Osteocyte (in vitro differentiated cells): ENCODE results near the gene MYO1H. TPM values are rescaled to one million over a fixed set of nuclear protein-coding genes. Genes with fewer than 3 reads are reported as not detected.
"Not testable (repeated sequence)": the region's sequence is repeated elsewhere in the genome, so short reads cannot be mapped to it uniquely, and the experiment has no call there.

ENCODE experiments used
- DNase-seq: peaks from one replicate; pipeline ENCODE4 v3.0.0; 2021; ENCODE audit warnings: mixed read lengths; ENCODE audit not compliant: unreplicated experiment; ENCODE audit errors: extremely low spot score
- H3K27ac Mint-ChIP-seq: one replicate; pipeline ENCODE4 v1.8.0; 2021; ENCODE audit warnings: mild to moderate bottlenecking, mixed read lengths; ENCODE audit not compliant: unreplicated experiment
- H3K27me3 Mint-ChIP-seq: one replicate; pipeline ENCODE4 v1.8.0; 2021; ENCODE audit warnings: mixed read lengths; ENCODE audit not compliant: unreplicated experiment
- H3K36me3 Mint-ChIP-seq: one replicate; pipeline ENCODE4 v1.8.0; 2021; ENCODE audit warnings: mixed read lengths; ENCODE audit not compliant: unreplicated experiment
- H3K4me1 Mint-ChIP-seq: one replicate; pipeline ENCODE4 v1.8.0; 2021; ENCODE audit warnings: mixed read lengths; ENCODE audit not compliant: unreplicated experiment
- H3K4me3 Mint-ChIP-seq: one replicate; pipeline ENCODE4 v1.8.0; 2021; ENCODE audit warnings: mild to moderate bottlenecking, moderate library complexity, mixed read lengths; ENCODE audit not compliant: unreplicated experiment
- H3K9me3 Mint-ChIP-seq: one replicate; pipeline ENCODE4 v1.8.0; 2021; ENCODE audit warnings: mixed read lengths; ENCODE audit not compliant: unreplicated experiment
- CTCF ChIP-seq: fragments of 200-600 bp; sonication (generic); IDR thresholded peaks from 2 replicates; pipeline ENCODE4 v1.5.0; 2021; ENCODE audit warnings: antibody characterized with exemption, mild to moderate bottlenecking, moderate library complexity
- total RNA-seq: library from RNA; stranded (reverse); gene quantifications from 2 replicates; pipeline ENCODE4 v1.2.1, GENCODE V29; 2021

MYO1H gene
- total RNA-seq, 1 donor from 2014 or later = not detected

DNA sequence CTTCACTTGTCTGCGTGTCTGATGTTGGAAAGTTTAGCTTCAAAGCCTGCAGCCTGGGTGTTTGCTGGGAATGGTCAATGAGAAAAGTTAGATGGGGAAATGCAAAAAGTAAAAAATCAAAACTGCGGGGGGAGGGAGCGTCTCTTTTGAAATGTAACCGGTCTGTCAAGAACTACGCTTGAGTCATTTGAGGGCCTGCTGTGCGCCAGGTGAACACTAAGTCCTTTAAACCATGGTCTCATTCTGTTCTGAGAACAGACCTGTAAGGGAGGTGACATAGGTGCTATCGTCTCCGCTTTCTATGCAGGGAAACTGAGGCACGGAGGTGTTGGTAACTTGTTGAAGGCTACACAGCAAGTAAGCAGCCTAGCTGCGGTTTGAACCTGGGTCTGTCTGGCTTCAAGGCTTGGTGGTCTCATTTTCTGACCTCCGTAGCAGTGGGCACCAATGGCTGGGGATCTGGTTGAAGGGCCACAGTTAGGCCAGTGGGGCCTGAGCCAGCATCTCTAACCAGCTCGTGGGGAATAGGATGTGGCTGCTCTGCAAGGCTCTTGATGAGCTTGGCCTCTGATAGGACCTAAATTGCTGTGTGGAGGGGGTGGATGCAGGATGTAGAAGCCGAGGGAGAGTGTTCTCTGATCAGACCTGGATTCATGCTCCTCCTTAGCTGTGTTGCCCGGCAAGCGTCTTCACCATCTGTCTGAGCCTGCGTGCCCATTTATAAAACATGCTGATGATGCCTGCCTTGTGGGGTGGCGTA lies 87.9 kb downstream of the MYO1H start:
- DNase-seq = no peak
- H3K27ac Mint-ChIP-seq = no peak overlapping the region
- no peaks in the 10 kb centered on the region for H3K9me3 Mint-ChIP-seq
- H3K36me3 Mint-ChIP-seq = peaks cover 2% of the 10 kb centered on the region
- H3K27me3 Mint-ChIP-seq = no peaks in the 10 kb centered on the region
- no peak overlapping the region for H3K4me3 Mint-ChIP-seq
- no peak for TF ChIP-seq CTCF
- no peaks in the 10 kb centered on the region for H3K4me1 Mint-ChIP-seq

DNA sequence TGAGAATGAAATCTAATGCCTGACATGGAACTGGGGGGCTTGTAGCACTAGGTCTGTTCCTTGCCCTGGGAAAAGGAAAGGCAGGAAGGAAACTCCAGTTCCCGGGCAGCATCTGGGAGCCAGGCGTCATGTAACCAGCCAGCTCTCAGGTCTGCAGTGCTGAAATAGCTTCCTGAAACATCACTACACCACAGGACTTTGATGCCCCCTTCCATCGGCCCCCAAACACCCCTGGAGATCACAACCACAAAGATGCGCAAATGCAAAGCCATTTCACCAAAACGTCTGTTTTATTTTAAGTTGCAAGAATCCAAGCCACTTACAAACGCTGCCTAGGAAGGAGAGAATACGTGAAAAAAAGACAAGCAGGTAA lies 88.5 kb downstream of the MYO1H start:
- TF ChIP-seq CTCF = no peak
- no peak for DNase-seq
- no peaks in the 10 kb centered on the region for H3K27me3 Mint-ChIP-seq
- H3K27ac Mint-ChIP-seq = no peak overlapping the region
- H3K9me3 Mint-ChIP-seq = no peaks in the 10 kb centered on the region
- H3K4me3 Mint-ChIP-seq = no peak overlapping the region
- no peaks in the 10 kb centered on the region for H3K4me1 Mint-ChIP-seq
- peaks cover 2% of the 10 kb centered on the region for H3K36me3 Mint-ChIP-seq

DNA sequence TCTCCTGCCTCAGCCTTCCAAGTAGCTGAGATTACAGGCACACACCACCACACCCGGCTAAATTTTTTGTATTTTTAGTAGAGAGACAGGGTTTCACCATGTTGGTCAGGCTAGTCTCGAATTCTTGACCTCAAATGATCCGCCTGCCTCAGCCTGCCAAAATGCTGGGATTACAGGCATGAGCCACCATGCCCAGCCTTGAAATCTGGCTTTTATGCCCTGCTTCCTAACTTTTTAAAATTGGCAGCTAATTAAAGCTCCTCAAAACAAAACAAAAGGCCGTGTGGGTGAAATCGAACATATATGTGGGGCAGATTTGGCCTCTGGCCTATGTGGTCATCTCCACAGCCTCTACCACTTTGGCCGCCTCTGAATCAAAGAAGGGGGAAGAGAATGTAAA lies 91.5 kb downstream of the MYO1H start:
- no peaks in the 10 kb centered on the region for H3K27me3 Mint-ChIP-seq
- H3K9me3 Mint-ChIP-seq = no peaks in the 10 kb centered on the region
- no peaks in the 10 kb centered on the region for H3K4me1 Mint-ChIP-seq
- H3K4me3 Mint-ChIP-seq = no peak overlapping the region
- DNase-seq = no peak
- H3K36me3 Mint-ChIP-seq = peaks cover 10% of the 10 kb centered on the region
- no peak for TF ChIP-seq CTCF
- H3K27ac Mint-ChIP-seq = no peak overlapping the region

DNA sequence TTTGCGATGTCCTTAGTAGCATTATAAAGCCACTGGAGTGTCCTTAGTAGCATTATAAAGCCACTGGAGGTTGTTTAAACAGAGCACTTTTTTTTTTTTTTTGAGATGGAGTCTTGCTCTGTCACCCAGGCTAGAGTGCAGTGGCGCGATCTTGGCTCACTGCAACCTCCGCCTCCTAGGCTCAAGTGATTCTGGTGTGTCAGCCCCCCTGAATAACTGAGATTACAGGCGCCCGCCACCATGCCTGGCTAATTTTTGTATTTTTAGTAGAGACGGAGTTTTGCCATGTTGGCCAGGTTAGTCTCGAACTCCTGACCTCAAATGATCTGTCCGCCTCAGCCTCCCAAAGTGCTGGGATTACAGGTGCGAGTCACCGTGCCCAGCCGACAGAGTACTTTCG lies 92.3 kb downstream of the MYO1H start:
- peaks cover 12% of the 10 kb centered on the region for H3K36me3 Mint-ChIP-seq
- not testable (repeated sequence) for H3K27me3 Mint-ChIP-seq, H3K4me3 Mint-ChIP-seq, H3K27ac Mint-ChIP-seq, H3K4me1 Mint-ChIP-seq, DNase-seq, H3K9me3 Mint-ChIP-seq

DNA sequence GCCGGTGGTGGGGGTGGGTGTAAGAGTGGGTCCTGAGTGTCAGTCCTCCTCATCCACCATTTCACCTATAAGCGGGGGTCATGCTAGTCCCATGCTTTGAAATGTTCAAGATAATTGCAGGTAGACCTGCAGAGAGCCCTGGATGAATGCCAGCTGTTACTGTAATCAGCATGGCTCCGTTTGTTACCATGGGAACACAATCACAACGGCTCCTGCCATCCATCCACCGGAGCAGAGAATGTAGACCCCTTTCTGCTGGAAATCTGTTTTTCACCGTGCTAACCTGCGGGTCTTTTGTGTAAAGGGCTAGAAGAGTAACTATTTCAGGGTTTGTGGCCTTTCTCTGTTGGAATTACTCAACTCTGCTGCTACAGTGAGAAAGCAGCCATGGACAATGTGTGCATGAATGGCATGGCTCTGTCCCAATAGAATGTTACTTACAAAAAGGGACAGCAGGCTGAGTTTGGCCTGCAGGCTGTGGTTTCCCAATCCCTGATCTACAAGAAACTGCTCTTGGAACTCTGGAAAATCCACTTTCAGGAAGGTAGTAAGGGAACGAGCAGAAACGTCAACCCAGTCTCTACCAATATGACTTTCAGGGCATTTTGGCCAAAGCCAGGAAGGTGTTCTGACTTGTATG lies 93.3 kb downstream of the MYO1H start:
- Mint-ChIP-seq H3K4me3 (no peak overlapping the region), H3K4me1 (no peaks in the 10 kb centered on the region), H3K36me3 (peaks cover 17% of the 10 kb centered on the region), H3K27ac (no peak overlapping the region), H3K27me3 (no peaks in the 10 kb centered on the region), H3K9me3 (no peaks in the 10 kb centered on the region)
- TF ChIP-seq CTCF = no peak
- DNase-seq = no peak
